GM18505 (cell line): Measurements from ENCODE around the gene GHDC.

ENCODE experiments used
- ATAC-seq: cut with Tn5 transposase; IDR thresholded peaks from one replicate; pipeline ENCODE4 v1.9.1; 2021; ENCODE audit not compliant: unreplicated experiment
- POLR2A ChIP-seq: IDR thresholded peaks from 4 replicates; pipeline ENCODE4 v1.6.1; 2011; ENCODE audit warnings: borderline replicate concordance; ENCODE audit not compliant: insufficient read depth, insufficient read length; ENCODE audit errors: extremely low read depth

GHDC gene

GRCh38 chr17:42183741-42184711 lies 10.3 kb downstream of the GHDC start:
- peak; percentile 49 for ATAC-seq
- TF ChIP-seq POLR2A = peak; percentile 71

DNA sequence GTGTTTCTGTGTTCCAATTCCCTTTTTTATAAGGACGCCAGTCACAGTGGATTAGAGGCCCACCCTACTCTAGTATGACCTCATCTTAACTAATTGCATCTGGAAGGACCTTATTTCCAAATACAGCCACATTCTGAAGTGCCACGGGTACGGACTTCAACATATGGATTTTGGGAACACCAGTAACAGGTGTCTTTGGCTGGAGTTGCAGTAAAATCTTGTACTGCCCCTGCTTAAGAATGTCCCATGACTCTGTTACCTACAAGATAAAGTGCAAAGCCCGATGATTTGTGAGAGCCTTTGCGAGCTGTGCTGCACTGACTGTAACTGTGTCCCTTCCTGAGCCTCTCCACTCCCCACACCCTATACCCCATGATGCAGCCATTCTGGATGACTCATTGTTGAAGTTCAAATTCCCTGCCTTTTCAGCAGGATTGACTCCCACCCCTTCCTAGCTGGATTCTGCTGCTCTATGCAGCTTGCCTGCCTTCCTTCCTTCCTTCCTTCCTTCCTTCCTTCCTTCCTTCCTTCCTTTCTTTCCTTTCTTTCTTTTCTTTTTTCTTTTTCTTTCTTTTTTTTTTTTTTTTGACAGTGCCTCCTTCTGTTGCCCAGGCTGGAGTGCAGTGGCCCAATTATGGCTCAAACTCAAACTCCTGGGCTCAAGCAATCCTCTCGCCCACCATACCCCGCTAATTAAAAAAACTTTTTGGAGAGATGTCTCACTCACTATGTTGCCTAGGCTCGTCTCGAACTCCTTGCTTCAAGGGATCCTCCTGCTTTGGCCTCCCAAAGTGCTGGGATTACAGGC lies 11.2 kb downstream of the GHDC start:
- TF ChIP-seq POLR2A = no peak
- ATAC-seq = no peak

GRCh38 chr17:42181851-42182207 lies 12.5 kb downstream of the GHDC start:
- no peak for ATAC-seq
- TF ChIP-seq POLR2A = no peak

GRCh38 chr17:42180922-42181850 lies 13.1 kb downstream of the GHDC start, which contains the start of gene KCNH4:
Gene KCNH4, minus strand, starts transcription at chr17:42181142. Its CDS starts 197 bp downstream, at chr17:42180945.
- no peak for TF ChIP-seq POLR2A
- peak; percentile 43 for ATAC-seq

- no peak for TF ChIP-seq POLR2A
- ATAC-seq = no peak
Measured at GRCh38 chr17:42180411-42180921, 13.8 kb downstream of the GHDC start.

GRCh38 chr17:42179911-42180410 lies 14.3 kb downstream of the GHDC start:
- no peak for TF ChIP-seq POLR2A
- no peak for ATAC-seq

DNA sequence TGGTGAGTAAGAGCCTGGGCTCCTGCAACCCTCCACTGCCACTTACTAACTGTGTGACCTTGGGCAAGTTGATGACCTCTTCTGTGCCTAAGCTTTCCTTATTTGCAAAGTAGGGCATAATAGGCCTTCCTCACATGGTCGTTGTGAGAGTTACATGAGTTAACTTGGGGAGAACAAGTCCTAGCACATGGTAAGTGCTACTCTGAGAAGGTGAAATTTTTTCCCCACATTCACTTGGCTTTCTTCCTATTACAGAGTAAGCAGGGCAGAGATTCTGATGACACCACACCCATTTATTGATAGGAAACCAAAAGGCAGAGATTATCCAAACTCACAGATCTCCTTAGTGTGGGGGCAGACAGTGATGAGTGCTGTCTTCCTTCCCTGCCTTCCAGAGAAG lies 15.0 kb downstream of the GHDC start:
- TF ChIP-seq POLR2A = no peak
- ATAC-seq = no peak

DNA sequence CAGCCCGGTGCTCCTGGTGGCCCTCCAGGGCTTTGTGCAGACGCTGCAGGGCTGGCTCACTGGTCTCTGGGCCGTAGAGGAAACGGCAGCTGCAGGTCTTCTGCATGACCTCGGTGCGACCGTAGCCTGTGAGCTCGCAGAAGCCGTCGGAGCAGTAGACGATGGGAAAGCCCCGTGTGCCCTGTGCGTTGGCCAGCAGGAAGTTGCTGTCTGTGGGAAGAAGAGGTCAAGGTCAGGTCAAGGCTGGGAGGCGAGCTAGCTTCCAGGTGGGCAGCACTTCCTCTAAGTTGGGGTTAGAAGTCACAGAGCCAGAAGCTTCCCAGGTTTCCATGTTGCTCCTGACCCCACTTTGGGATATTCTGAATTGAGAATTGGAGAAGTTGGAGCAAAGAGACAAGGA lies 15.5 kb downstream of the GHDC start:
- ATAC-seq = no peak
- no peak for TF ChIP-seq POLR2A

DNA sequence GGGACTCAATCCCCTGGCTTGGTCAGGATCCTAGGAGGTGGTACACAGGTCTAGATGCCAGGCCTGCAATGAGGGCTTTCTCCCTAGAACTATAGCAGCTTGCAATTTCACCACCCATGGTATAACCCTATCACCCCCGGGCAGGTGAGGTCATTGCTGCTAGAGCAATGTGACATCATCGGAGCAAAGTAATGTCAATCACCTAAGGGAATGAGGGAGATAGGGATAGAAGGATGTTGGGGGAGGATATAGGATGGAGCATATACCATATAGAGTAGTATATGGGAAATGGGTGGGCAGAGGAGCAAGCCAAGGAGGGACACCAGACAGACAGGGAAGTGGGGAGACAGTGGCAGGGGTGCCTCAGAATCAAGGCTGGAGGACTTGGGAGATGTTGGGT lies 16.6 kb downstream of the GHDC start:
- no peak for ATAC-seq
- no peak for TF ChIP-seq POLR2A

GRCh38 chr17:42174126-42174783 lies 20.0 kb downstream of the GHDC start:
- no peak for ATAC-seq
- TF ChIP-seq POLR2A = no peak

DNA sequence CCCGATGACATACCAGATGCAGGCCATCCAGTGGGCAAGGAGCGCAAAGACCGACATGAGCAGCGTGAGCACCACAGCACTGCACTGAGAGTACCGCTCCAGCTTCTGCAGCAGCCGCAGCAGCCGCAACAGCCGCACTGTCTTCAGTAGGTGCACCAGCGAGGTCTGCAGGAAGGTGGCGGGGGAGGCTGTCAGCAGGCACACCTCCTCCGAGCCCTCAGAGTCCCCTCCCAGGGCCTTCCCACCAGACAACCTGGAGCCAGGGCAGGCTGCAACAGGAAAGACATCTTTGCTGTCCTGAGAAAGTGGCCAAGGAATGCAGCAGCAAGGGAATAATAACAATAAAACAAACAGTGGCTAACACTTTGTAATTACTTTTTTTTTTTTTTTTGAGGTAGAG lies 22.5 kb downstream of the GHDC start:
- TF ChIP-seq POLR2A = no peak
- ATAC-seq = no peak

- no peak for ATAC-seq
Measured at GRCh38 chr17:42169351-42169750, 24.9 kb downstream of the GHDC start.

More at GRCh38 chr17:42169351-42169750, 24.9 kb downstream of the GHDC start:
- TF ChIP-seq POLR2A = no peak
